ENCODE measurements around the gene PHEX. TPM values are rescaled to one million over a fixed set of nuclear protein-coding genes. Genes with fewer than 3 reads are reported as not detected.
A peak's percentile ranks its signal among the peaks of the same experiment; 100 is the strongest.

The PHEX gene
- total and polyA plus RNA-seq, 12 donors: 0.07 to 0.33 (median 0.10) TPM; not detected in 1

GRCh38 chrX:22081475-22082092, 49.5 kb downstream of the PHEX start:
- WGBS, 4 donors: 19 to 51% (median 41%) methylated on average over 6 to 7 of the region's 7 CpGs
- Histone ChIP-seq H3K4me3 (no peak overlapping the region), H3K4me1 (replicated peaks in 1 of 2) (no peaks in the 10 kb centered on the region), H3K36me3 (replicated peaks in 1 of 2) (no peaks in the 10 kb centered on the region), H3K9me3 (replicated peaks in 1 of 3) (no peaks in the 10 kb centered on the region), H3K27ac (no peak overlapping the region), H3K27me3 (peaks cover 3% of the 10 kb centered on the region)
- TF ChIP-seq, protein P1, sequence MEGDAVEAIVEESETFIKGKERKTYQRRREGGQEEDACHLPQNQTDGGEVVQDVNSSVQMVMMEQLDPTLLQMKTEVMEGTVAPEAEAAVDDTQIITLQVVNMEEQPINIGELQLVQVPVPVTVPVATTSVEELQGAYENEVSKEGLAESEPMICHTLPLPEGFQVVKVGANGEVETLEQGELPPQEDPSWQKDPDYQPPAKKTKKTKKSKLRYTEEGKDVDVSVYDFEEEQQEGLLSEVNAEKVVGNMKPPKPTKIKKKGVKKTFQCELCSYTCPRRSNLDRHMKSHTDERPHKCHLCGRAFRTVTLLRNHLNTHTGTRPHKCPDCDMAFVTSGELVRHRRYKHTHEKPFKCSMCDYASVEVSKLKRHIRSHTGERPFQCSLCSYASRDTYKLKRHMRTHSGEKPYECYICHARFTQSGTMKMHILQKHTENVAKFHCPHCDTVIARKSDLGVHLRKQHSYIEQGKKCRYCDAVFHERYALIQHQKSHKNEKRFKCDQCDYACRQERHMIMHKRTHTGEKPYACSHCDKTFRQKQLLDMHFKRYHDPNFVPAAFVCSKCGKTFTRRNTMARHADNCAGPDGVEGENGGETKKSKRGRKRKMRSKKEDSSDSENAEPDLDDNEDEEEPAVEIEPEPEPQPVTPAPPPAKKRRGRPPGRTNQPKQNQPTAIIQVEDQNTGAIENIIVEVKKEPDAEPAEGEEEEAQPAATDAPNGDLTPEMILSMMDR (IDR thresholded peaks at IDR 0.05): peak; percentile 20 to 64 (median 38)
- no peak for TF ChIP-seq POLR2A (IDR thresholded peaks at IDR 0.05)
- DNase-seq: peak; percentile 21 to 64 (median 44)
- intact Hi-C loops (cut with DNase I): no loop called here

GRCh38 chrX:22086003-22086402, 53.9 kb downstream of the PHEX start:
- Histone ChIP-seq H3K9me3 (replicated peaks in 1 of 3) (no peaks in the 10 kb centered on the region), H3K4me1 (replicated peaks in 1 of 2) (no peaks in the 10 kb centered on the region), H3K27ac (no peak overlapping the region)

GRCh38 chrX:22087011-22087557, 55.0 kb downstream of the PHEX start:
- H3K27ac ChIP-seq: no peak overlapping the region
- 63 to 83% (median 73%) methylated on average over 3 of the region's 3 CpGs for WGBS, 4 donors

More at GRCh38 chrX:22086003-22086402, 53.9 kb downstream of the PHEX start:
- intact Hi-C loops (cut with DNase I): no loop called here
- Histone ChIP-seq H3K36me3 (replicated peaks in 1 of 2) (no peaks in the 10 kb centered on the region), H3K4me3 (no peak overlapping the region), H3K27me3 (peaks cover 6% of the 10 kb centered on the region)
- TF ChIP-seq, protein P1 (IDR thresholded peaks at IDR 0.05): no peak
- TF ChIP-seq POLR2A (IDR thresholded peaks at IDR 0.05): no peak
- no peak for DNase-seq
- 66 to 88% (median 79%) methylated on average over 1 to 4 of the region's 4 CpGs for WGBS, 4 donors

GRCh38 chrX:22088326-22088725, 56.2 kb downstream of the PHEX start:
- no peak overlapping the region for H3K4me3 ChIP-seq
- no peak for TF ChIP-seq POLR2A (IDR thresholded peaks at IDR 0.05)
- TF ChIP-seq, protein P1 (IDR thresholded peaks at IDR 0.05): no peak
- no peaks in the 10 kb centered on the region for H3K4me1 ChIP-seq (replicated peaks in 1 of 2)
- intact Hi-C loops (cut with DNase I): no loop called here
- WGBS, 4 donors: 62 to 84% (median 76%) methylated on average over 4 of the region's 4 CpGs
- no peak overlapping the region for H3K27ac ChIP-seq
- no peaks in the 10 kb centered on the region for H3K9me3 ChIP-seq (replicated peaks in 1 of 3)
- H3K36me3 ChIP-seq (replicated peaks in 1 of 2): no peaks in the 10 kb centered on the region
- peaks cover 12% of the 10 kb centered on the region for H3K27me3 ChIP-seq
- no peak for DNase-seq

More at GRCh38 chrX:22087011-22087557, 55.0 kb downstream of the PHEX start:
- Histone ChIP-seq H3K4me3 (no peak overlapping the region), H3K9me3 (replicated peaks in 1 of 3) (no peaks in the 10 kb centered on the region), H3K27me3 (peaks cover 6% of the 10 kb centered on the region), H3K4me1 (replicated peaks in 1 of 2) (no peaks in the 10 kb centered on the region), H3K36me3 (replicated peaks in 1 of 2) (no peaks in the 10 kb centered on the region)
- no peak for DNase-seq
- intact Hi-C loops (cut with DNase I): no loop called here
- TF ChIP-seq, protein P1 (IDR thresholded peaks at IDR 0.05): no peak
- TF ChIP-seq POLR2A (IDR thresholded peaks at IDR 0.05): no peak

All from adrenal gland (tissue), 12 donors.